Activated naive CD4-positive, alpha-beta T cell treated with Interleukin-2 at 50 U/mL for 16 hours (primary cell): Measurements from ENCODE around the gene EDEM2.
"Not testable (repeated sequence)": the region's sequence is repeated elsewhere in the genome, so short reads cannot be mapped to it uniquely, and the experiment has no call there.

Experiments used
- DNase-seq: peaks from one replicate; pipeline ENCODE4 v3.0.0-alpha.2; 2020

EDEM2 gene

GRCh38 chr20:35168701-35169409 is 21.7 kb upstream of the EDEM2 start:
- DNase-seq: not testable (repeated sequence)

GRCh38 chr20:35167787-35168186 is 20.7 kb upstream of the EDEM2 start:
- DNase-seq: no peak

GRCh38 chr20:35166242-35166830 is 19.2 kb upstream of the EDEM2 start:
- DNase-seq: no peak

GRCh38 chr20:35165221-35166185 is 18.4 kb upstream of the EDEM2 start:
- no peak for DNase-seq

GRCh38 chr20:35164531-35164930 is 17.4 kb upstream of the EDEM2 start:
- DNase-seq: not testable (repeated sequence)

- not testable (repeated sequence) for DNase-seq
Measured at GRCh38 chr20:35160341-35160740, 13.2 kb upstream of the EDEM2 start.

GRCh38 chr20:35156978-35157377 is 9.8 kb upstream of the EDEM2 start:
- no peak for DNase-seq

- no peak for DNase-seq
Measured at GRCh38 chr20:35155936-35156335, 8.8 kb upstream of the EDEM2 start.

GRCh38 chr20:35151736-35152135 is 4.6 kb upstream of the EDEM2 start:
- DNase-seq: no peak

- DNase-seq: no peak
Measured at GRCh38 chr20:35150846-35151579, 3.9 kb upstream of the EDEM2 start.

- peak; percentile 18 for DNase-seq
Measured at GRCh38 chr20:35147575-35148071, 487 bp upstream of the EDEM2 start.

- no peak for DNase-seq
Measured at GRCh38 chr20:35146299-35146919, 727 bp downstream of the EDEM2 start.

- DNase-seq: no peak
Measured at GRCh38 chr20:35145141-35145564, 2.0 kb downstream of the EDEM2 start.

- DNase-seq: no peak
Measured at GRCh38 chr20:35144694-35145093, 2.4 kb downstream of the EDEM2 start.

GRCh38 chr20:35135867-35136586 is 11.1 kb downstream of the EDEM2 start:
- DNase-seq: no peak

GRCh38 chr20:35134880-35135279 is 12.3 kb downstream of the EDEM2 start:
- DNase-seq: no peak

- no peak for DNase-seq
Measured at GRCh38 chr20:35134472-35134871, 12.7 kb downstream of the EDEM2 start.

GRCh38 chr20:35133735-35134134 is 13.4 kb downstream of the EDEM2 start:
- DNase-seq: no peak

GRCh38 chr20:35133031-35133430 is 14.1 kb downstream of the EDEM2 start:
- no peak for DNase-seq

- no peak for DNase-seq
Measured at GRCh38 chr20:35131934-35132333, 15.2 kb downstream of the EDEM2 start.

GRCh38 chr20:35129647-35130069 is 17.5 kb downstream of the EDEM2 start:
- no peak for DNase-seq
